Stimulated activated naive CD8-positive, alpha-beta T cell treated with anti-CD3 and anti-CD28 coated beads, Interleukin-15, amount 100 ng/mL, for 72 hours (primary cell): ENCODE data around the gene COLQ.
"Not testable (repeated sequence)": the region's sequence is repeated elsewhere in the genome, so short reads cannot be mapped to it uniquely, and the experiment has no call there.

Experiments
- ATAC-seq: fragments of 150-1000 bp; cut with Tn5 transposase; 2 replicates; pipeline ENCODE4 v1.10.0; 2021; ENCODE audit warnings: mild to moderate bottlenecking, moderate library complexity
- DNase-seq, 2 donors: peaks; one replicate each; pipeline ENCODE4 v3.0.0; 2021 to 2022
- H3K27ac Mint-ChIP-seq, 2 donors: one replicate each; pipeline ENCODE4 v1.8.0; 2022; ENCODE audit warnings: mild to moderate bottlenecking in 2 of 2, mixed read lengths in 2 of 2, moderate library complexity in 2 of 2
- H3K27me3 Mint-ChIP-seq: one replicate; pipeline ENCODE4 v1.8.0; 2022; ENCODE audit warnings: mixed read lengths
- H3K4me1 Mint-ChIP-seq: one replicate; pipeline ENCODE4 v1.8.0; 2022; ENCODE audit warnings: mild to moderate bottlenecking, mixed read lengths
- H3K4me3 Mint-ChIP-seq, 2 donors: one replicate each; pipeline ENCODE4 v1.8.0; 2022; ENCODE audit warnings: mild to moderate bottlenecking in 2 of 2, mixed read lengths in 2 of 2, moderate library complexity in 1 of 2
- H3K9me3 Mint-ChIP-seq, 2 donors: one replicate each; pipeline ENCODE4 v1.8.0; 2022; ENCODE audit warnings: mixed read lengths in 2 of 2

The COLQ gene

GRCh38 chr3:15458212-15458780 is 63.2 kb downstream of the COLQ start:
- ATAC-seq = no peak
- Mint-ChIP-seq H3K4me3 (no peak overlapping the region), H3K4me1 (peaks cover 27% of the 10 kb centered on the region), H3K27ac (no peak overlapping the region), H3K9me3 (peaks cover 0 to 4% of the 10 kb centered on the region in 2 donors), H3K27me3 (no peaks in the 10 kb centered on the region)
- no peak for DNase-seq

DNA sequence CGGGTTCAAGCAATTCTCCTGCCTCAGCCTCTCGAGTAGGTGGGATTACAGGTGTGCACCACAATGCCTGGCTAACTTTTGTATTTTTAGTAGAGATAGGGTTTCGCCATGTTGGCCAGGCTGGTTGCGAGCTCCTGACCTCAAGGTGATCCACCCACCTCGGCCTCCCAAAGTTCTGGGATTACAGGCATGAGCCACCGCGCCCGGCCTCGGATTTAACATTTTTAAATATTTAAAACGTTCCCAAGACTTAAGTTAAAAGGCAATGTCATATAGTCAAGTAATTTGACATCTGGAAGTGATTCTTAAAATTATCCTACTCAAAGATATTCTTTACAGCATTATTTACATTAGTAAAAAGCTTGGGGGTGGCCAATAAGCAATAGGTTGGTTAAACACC is 64.6 kb downstream of the COLQ start:
- H3K4me1 Mint-ChIP-seq = peaks cover 16% of the 10 kb centered on the region
- not testable (repeated sequence) for ATAC-seq, H3K27me3 Mint-ChIP-seq, DNase-seq, H3K4me3 Mint-ChIP-seq, H3K9me3 Mint-ChIP-seq, H3K27ac Mint-ChIP-seq

- no peak for DNase-seq
- Mint-ChIP-seq H3K27me3 (no peaks in the 10 kb centered on the region), H3K4me1 (peaks cover 11% of the 10 kb centered on the region), H3K27ac (no peak overlapping the region), H3K4me3 (no peak overlapping the region), H3K9me3 (peaks cover 0 to 4% of the 10 kb centered on the region in 2 donors)
- no peak for ATAC-seq
Observed at GRCh38 chr3:15456321-15456720, 65.2 kb downstream of the COLQ start.

DNA sequence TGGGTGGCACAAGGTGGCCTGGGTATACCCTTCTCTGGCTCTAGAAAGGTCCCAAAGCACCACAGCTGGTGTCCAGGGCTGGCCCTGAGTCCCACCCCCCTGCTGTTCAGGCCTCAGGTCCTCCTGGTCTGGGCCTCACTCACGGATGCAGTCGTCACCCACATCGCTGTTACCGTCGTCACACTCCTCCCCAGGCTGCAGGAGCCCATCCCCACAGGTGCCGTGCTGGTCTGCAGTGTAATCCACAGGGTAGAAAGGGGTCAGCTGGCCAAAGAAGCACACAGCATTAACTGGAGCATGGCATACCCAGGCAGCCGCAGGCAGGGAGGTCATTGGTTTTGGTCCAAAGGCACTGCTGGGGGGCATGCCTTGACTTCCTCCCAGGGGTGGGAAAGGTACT is 65.8 kb downstream of the COLQ start:
- H3K27me3 Mint-ChIP-seq = no peaks in the 10 kb centered on the region
- peaks cover 6% of the 10 kb centered on the region for H3K4me1 Mint-ChIP-seq
- no peak for ATAC-seq
- H3K9me3 Mint-ChIP-seq = peaks cover 0 to 4% of the 10 kb centered on the region in 2 donors
- H3K4me3 Mint-ChIP-seq = no peak overlapping the region
- no peak overlapping the region for H3K27ac Mint-ChIP-seq
- no peak for DNase-seq

DNA sequence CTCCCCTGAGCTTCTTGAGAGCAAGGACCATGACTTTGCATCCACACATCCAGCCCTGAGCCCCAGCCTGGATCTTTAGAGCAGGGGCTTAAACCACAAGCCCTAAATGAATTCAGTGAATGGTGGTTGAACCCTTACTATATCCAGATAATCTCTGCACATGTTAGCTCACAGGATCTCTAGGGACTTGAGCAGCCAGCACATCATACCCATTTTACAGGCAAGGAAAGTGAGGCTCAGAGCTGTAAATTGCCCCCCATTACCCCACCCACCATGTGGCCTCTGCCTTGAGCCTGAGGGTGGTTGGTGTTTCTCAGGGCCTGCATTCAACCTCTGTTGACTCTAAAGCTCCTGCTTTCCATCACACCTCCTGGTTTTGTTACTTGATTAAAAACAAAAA is 66.5 kb downstream of the COLQ start:
- Mint-ChIP-seq H3K4me3 (no peak overlapping the region), H3K27me3 (no peaks in the 10 kb centered on the region), H3K27ac (no peak overlapping the region)

DNA sequence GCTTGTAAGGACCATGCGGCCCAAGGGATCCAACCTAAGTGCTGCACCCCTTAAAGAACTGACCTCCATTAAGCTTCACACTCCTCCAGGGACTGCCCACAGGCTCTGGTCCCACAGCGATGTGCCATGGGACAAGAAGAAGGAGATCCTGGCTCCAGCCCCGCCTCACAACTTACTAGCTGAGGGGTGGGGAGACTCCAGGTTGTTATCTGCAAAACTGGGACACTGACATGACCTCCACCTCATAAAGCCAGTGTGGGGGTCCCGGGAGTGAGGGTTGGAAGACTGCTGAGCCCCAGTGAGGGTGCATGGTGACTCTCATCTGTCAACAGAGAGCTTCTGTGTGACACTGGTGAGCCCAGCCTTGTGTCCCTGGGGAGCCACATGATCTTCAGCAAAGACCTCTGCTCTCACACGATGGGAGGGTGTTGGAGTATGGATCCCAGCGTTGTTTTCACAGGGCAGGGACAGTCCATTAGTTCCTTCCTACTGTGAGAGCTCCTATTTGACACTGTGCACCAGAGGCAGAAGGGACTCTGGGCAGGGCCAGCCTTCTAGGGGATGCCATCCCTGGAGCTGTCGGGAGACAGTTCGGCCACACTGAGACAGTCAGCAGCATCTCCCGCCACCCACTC is 67.4 kb downstream of the COLQ start:
- Mint-ChIP-seq H3K4me1 (no peaks in the 10 kb centered on the region), H3K4me3 (no peak overlapping the region), H3K27me3 (no peaks in the 10 kb centered on the region), H3K27ac (no peak overlapping the region), H3K9me3 (peaks cover 0 to 4% of the 10 kb centered on the region in 2 donors)
- ATAC-seq (no peak), DNase-seq (no peak)

More for the DNA sequence above, 66.5 kb downstream of the COLQ start:
- Mint-ChIP-seq H3K4me1 (no peaks in the 10 kb centered on the region), H3K9me3 (peaks cover 0 to 4% of the 10 kb centered on the region in 2 donors)
- DNase-seq (no peak), ATAC-seq (no peak)

GRCh38 chr3:15453501-15453900 is 68.0 kb downstream of the COLQ start:
- Mint-ChIP-seq H3K27me3 (no peaks in the 10 kb centered on the region), H3K4me3 (no peak overlapping the region), H3K27ac (no peak overlapping the region), H3K9me3 (peaks cover 0 to 4% of the 10 kb centered on the region in 2 donors), H3K4me1 (no peaks in the 10 kb centered on the region)
- ATAC-seq (no peak), DNase-seq (no peak)

GRCh38 chr3:15452961-15453360 is 68.5 kb downstream of the COLQ start:
- H3K9me3 Mint-ChIP-seq = no peaks in the 10 kb centered on the region
- H3K27ac Mint-ChIP-seq = no peak overlapping the region
- no peak overlapping the region for H3K4me3 Mint-ChIP-seq
- H3K4me1 Mint-ChIP-seq = no peaks in the 10 kb centered on the region
- no peak for DNase-seq
- no peaks in the 10 kb centered on the region for H3K27me3 Mint-ChIP-seq
- no peak for ATAC-seq

- no peak overlapping the region for H3K4me3 Mint-ChIP-seq
- H3K9me3 Mint-ChIP-seq = no peaks in the 10 kb centered on the region
- H3K27me3 Mint-ChIP-seq = no peaks in the 10 kb centered on the region
- ATAC-seq = no peak
- DNase-seq = no peak
- H3K27ac Mint-ChIP-seq = no peak overlapping the region
- no peaks in the 10 kb centered on the region for H3K4me1 Mint-ChIP-seq
Observed at GRCh38 chr3:15452156-15452555, 69.3 kb downstream of the COLQ start.

- Mint-ChIP-seq H3K4me1 (no peaks in the 10 kb centered on the region), H3K27me3 (no peaks in the 10 kb centered on the region), H3K4me3 (no peak overlapping the region), H3K9me3 (no peaks in the 10 kb centered on the region), H3K27ac (no peak overlapping the region)
- no peak for DNase-seq
- no peak for ATAC-seq
Observed at GRCh38 chr3:15451216-15452113, 70.0 kb downstream of the COLQ start.

DNA sequence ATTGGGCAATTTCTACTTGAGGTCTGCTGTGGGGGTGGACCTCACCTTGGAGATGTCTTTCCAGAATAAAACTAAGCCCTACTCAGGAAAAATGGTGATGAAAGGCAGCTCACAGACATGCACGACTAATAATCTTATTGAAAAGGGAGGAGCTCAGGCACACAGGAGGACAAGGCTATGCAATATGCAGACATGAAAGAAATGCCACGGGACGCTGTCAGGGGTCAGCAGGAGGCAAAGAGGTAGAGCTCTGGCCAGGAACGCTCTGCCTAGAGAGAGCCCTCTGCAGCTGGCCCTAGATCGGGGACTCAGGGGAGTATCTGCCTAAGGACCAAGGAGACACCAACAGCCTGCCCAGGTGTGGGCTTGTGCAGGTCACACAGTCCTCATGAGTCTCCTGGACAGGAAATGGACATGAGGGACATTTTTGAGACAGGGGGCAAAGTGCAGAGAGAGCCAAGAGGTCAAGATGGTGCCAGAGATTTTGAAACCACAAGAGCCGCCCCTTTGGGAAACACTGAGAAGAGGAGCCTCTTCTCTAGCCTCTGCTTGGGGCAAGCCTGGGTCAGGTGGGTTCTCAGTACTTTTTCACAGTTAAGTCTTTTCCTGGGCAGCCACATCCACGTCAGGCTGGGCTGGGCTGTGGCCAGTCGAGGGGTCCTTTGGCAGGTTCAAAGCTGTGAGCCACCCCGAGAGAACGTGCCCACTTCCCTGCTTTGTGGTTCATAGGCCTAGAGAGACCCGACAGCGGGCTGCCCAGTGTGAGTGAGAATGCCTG is 70.9 kb downstream of the COLQ start:
- H3K4me1 Mint-ChIP-seq = no peaks in the 10 kb centered on the region
- no peak overlapping the region for H3K4me3 Mint-ChIP-seq
- DNase-seq = no peak
- H3K27ac Mint-ChIP-seq = no peak overlapping the region
- no peaks in the 10 kb centered on the region for H3K27me3 Mint-ChIP-seq
- H3K9me3 Mint-ChIP-seq = no peaks in the 10 kb centered on the region
- no peak for ATAC-seq

DNA sequence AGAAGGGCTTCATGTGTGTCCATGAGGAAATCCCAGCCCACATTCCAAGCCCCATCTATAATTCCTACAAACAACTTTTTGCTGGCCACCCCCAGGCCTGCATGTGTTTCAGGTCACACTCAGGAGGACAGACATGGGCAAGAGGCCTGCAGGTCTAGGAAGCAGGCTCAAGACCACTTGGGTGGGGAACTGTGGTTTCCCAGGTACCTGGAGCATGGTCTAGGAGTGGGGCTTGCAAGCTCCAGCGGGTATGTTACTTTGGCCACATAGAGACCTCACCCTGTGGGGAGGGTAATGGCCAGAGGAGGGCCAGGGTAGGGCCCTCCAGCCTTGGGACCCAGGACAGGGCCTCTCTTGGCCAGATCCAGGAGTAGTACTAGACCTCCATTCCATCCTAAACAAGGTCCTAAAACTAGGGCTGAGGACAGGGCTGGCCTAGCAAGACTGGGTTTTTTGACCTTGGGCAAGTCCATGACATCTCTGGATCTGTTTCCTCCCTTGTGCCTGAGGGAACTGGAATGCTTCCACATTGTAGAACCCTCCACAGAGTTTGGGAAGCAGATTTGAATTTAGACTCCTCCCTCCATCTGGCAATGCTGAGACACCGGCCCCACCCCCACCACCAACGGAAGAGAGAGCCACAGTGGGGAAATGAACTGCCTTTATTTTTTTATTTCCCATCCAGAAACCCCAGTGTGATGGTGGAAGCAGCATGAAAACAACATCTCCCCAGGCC is 71.8 kb downstream of the COLQ start:
- peak overlapping the region in 1 of 2 donors; percentile 72 for H3K27ac Mint-ChIP-seq
- ATAC-seq = no peak
- no peaks in the 10 kb centered on the region for H3K4me1 Mint-ChIP-seq
- H3K9me3 Mint-ChIP-seq = no peaks in the 10 kb centered on the region
- no peaks in the 10 kb centered on the region for H3K27me3 Mint-ChIP-seq
- no peak for DNase-seq
- H3K4me3 Mint-ChIP-seq = no peak overlapping the region

DNA sequence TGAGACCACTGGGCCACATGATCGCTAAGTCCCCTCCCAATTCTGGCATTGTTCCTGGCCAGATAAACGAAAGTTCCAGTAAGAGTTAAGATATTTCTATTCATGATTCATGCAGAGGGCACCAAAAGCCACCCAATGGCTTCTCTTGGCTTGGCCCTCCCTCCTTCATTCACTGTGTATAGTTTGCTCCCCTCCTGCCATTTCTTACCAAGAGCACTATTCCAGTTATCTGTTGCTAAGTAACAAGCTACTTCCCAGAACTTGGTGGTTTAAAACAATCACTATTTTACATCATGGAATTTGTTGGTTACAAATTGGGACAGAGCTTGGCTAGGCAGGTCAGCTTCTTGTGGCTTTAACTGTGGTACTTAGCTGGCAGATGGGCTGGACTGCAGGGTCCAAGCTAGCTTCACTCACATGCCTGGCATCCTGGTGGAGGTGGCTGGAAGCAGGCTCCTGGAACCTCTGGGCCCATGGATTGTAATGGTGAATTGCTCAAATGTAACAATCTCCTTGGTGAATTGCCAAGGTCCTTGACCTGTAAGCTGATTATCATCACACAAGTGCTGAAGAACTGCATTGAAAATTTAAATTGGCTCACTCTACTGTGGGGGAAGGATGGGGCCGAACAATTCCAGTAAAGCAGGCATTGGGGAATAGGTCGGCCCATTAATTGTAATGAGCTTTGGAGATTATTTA is 77.5 kb downstream of the COLQ start:
- Mint-ChIP-seq H3K27me3 (no peaks in the 10 kb centered on the region), H3K9me3 (no peaks in the 10 kb centered on the region), H3K27ac (peak overlapping the region in 1 of 2 donors; percentile 52), H3K4me1 (peaks cover 8% of the 10 kb centered on the region), H3K4me3 (no peak overlapping the region)
- ATAC-seq (no peak), DNase-seq (no peak)

GRCh38 chr3:15440891-15441290 is 80.6 kb downstream of the COLQ start:
- DNase-seq = no peak
- ATAC-seq = no peak
- Mint-ChIP-seq H3K27me3 (no peaks in the 10 kb centered on the region), H3K4me1 (peaks cover 8% of the 10 kb centered on the region), H3K27ac (no peak overlapping the region), H3K4me3 (no peak overlapping the region), H3K9me3 (no peaks in the 10 kb centered on the region)
